ENCODE measurements around the gene RICTOR. TPM values are rescaled to one million over a fixed set of nuclear protein-coding genes. Genes with fewer than 3 reads are reported as not detected.

Gene RICTOR
- total RNA-seq, 1 experiment from 2014 or later = 21.7 TPM

GRCh38 chr5:39121315-39121714 lies 47.1 kb upstream of the RICTOR start:
- Histone ChIP-seq H3K4me2 (ENCODE audit: low read length) (no peak overlapping the region), H3K27me3 (ENCODE audit: insufficient read depth, low read length) (no peaks in the 10 kb centered on the region), H3K9me3 (ENCODE audit: control insufficient read depth in 1 of 2, insufficient read depth in 1 of 2, low read depth in 1 of 2, low read length in 2 of 2) (no peaks in the 10 kb centered on the region), H2AFZ (ENCODE audit: low read depth, low read length, poor library complexity, severe bottlenecking) (no peak overlapping the region), H3K79me2 (ENCODE audit: insufficient read depth, low read length) (no peaks in the 10 kb centered on the region), H3K4me3 (replicated peaks in 1 of 2; ENCODE audit: low read depth in 1 of 2, low read length in 2 of 2) (no peak overlapping the region), H3K9me2 (ENCODE audit: insufficient read depth) (no peaks in the 10 kb centered on the region), H3K9ac (ENCODE audit: low read length) (no peak overlapping the region), H4K20me1 (ENCODE audit: insufficient read depth) (no peaks in the 10 kb centered on the region), H3K36me3 (ENCODE audit: control insufficient read depth in 1 of 2, insufficient read depth in 2 of 2, low read length in 2 of 2) (no peaks in the 10 kb centered on the region), H3K4me1 (ENCODE audit: control insufficient read depth in 1 of 2, insufficient read depth in 2 of 2, low read length in 2 of 2) (no peaks in the 10 kb centered on the region), H3K27ac (ENCODE audit: low read depth, low read length) (no peak overlapping the region)
- ChIA-PET CTCF (interaction anchor here (1.3 kb wide), 1 partner anchor 40 kb away, joined by 6 read pairs; no protein-coding TSS in a partner anchor), POLR2A (no interaction called here), RAD21 (ENCODE audit: low non-redundant PET in 1 of 2, low total read pairs in 2 of 2, uncharacterized antibody in 2 of 2, unreplicated experiment in 2 of 2) (no interaction called here)
- intact Hi-C loops (cut with micrococcal nuclease) = no loop called here
- TF ChIP-seq RAD21 (IDR thresholded peaks at IDR 0.05; ENCODE audit: low read depth) (no peak), ATF3 (IDR thresholded peaks at IDR 0.05) (no peak), CTCF (IDR thresholded peaks at IDR 0.05 in 2 of 3, conservative IDR thresholded peaks at IDR 0.05 in 1 of 3; ENCODE audit: borderline replicate concordance in 1 of 3, insufficient read depth in 1 of 3, low read depth in 2 of 3, low read length in 2 of 3) (no peak), JUND (IDR thresholded peaks at IDR 0.05) (no peak), CEBPB (IDR thresholded peaks at IDR 0.05; ENCODE audit: low read depth) (no peak), SRF (IDR thresholded peaks at IDR 0.05; ENCODE audit: low read depth) (no peak), TCF7L2 (IDR thresholded peaks at IDR 0.05; ENCODE audit: borderline replicate concordance, extremely low read depth, insufficient read depth, insufficient read length) (no peak), SIN3A (IDR thresholded peaks at IDR 0.05; ENCODE audit: low read depth) (no peak), POLR2AphosphoS5 (IDR thresholded peaks at IDR 0.05; ENCODE audit: low read depth, low read length) (no peak), ZBTB33 (IDR thresholded peaks at IDR 0.05; ENCODE audit: extremely low read depth, insufficient replicate concordance, low read length) (no peak), MAX (IDR thresholded peaks at IDR 0.05) (no peak), FOSL1 (IDR thresholded peaks at IDR 0.05; ENCODE audit: low read depth) (no peak), EZH2 (IDR thresholded peaks at IDR 0.05) (no peak), REST (IDR thresholded peaks at IDR 0.05; ENCODE audit: low read depth) (no peak), ZNF274 (IDR thresholded peaks at IDR 0.05; ENCODE audit: low read depth, low read length) (no peak), ELF1 (IDR thresholded peaks at IDR 0.05; ENCODE audit: borderline replicate concordance, low read depth) (no peak), SP1 (IDR thresholded peaks at IDR 0.05; ENCODE audit: low read depth) (no peak), EZH2phosphoT487 (IDR thresholded peaks at IDR 0.05; ENCODE audit: borderline replicate concordance) (no peak), EGR1 (IDR thresholded peaks at IDR 0.05; ENCODE audit: low read depth) (no peak)
- ATAC-seq (no peak), DNase-seq (ENCODE audit: low read depth, low spot score) (no peak)
- no TSS peak for BruUV-seq (replicated peaks)
